ENCODE data around the gene SRGAP1. TPM values are rescaled to one million over a fixed set of nuclear protein-coding genes. Genes with fewer than 3 reads are reported as not detected.

Gene SRGAP1
- total and polyA plus RNA-seq, 2 of the 8 experiments (the other 6 are each of a cell fraction or from before 2014, with no cell fraction given) = 3.2 to 7.3 TPM

GRCh38 chr12:64061868-64062375 lies 217.4 kb downstream of the SRGAP1 start (continued):
- TF ChIP-seq, protein P1, sequence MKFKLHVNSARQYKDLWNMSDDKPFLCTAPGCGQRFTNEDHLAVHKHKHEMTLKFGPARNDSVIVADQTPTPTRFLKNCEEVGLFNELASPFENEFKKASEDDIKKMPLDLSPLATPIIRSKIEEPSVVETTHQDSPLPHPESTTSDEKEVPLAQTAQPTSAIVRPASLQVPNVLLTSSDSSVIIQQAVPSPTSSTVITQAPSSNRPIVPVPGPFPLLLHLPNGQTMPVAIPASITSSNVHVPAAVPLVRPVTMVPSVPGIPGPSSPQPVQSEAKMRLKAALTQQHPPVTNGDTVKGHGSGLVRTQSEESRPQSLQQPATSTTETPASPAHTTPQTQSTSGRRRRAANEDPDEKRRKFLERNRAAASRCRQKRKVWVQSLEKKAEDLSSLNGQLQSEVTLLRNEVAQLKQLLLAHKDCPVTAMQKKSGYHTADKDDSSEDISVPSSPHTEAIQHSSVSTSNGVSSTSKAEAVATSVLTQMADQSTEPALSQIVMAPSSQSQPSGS (IDR thresholded peaks at IDR 0.05; ENCODE audit: low read length) = no peak
- TF ChIP-seq SP2 (IDR thresholded peaks at IDR 0.05; ENCODE audit: low read length) (no peak), EGR1 (IDR thresholded peaks at IDR 0.05; ENCODE audit: borderline replicate concordance, low read depth, low read length) (no peak), PHF8 (conservative IDR thresholded peaks at IDR 0.05; ENCODE audit: low read depth, low read length) (no peak), ATF3 (IDR thresholded peaks at IDR 0.05; ENCODE audit: insufficient read depth, low read depth, low read length) (no peak), NANOG (IDR thresholded peaks at IDR 0.05; ENCODE audit: insufficient read depth, low read depth, low read length, poor library complexity, severe bottlenecking) (no peak), EZH2 (IDR thresholded peaks at IDR 0.05; ENCODE audit: low read depth, low read length, severe bottlenecking) (no peak)
